ENCODE results near the gene PHF2. TPM values are rescaled to one million over a fixed set of nuclear protein-coding genes. Genes with fewer than 3 reads are reported as not detected.
"Not testable (repeated sequence)": the region's sequence is repeated elsewhere in the genome, so short reads cannot be mapped to it uniquely, and the experiment has no call there.

PHF2 gene
- polyA plus RNA-seq, 1 of the 3 experiments (the other 2 are of a cell fraction) = 11.2 TPM

DNA sequence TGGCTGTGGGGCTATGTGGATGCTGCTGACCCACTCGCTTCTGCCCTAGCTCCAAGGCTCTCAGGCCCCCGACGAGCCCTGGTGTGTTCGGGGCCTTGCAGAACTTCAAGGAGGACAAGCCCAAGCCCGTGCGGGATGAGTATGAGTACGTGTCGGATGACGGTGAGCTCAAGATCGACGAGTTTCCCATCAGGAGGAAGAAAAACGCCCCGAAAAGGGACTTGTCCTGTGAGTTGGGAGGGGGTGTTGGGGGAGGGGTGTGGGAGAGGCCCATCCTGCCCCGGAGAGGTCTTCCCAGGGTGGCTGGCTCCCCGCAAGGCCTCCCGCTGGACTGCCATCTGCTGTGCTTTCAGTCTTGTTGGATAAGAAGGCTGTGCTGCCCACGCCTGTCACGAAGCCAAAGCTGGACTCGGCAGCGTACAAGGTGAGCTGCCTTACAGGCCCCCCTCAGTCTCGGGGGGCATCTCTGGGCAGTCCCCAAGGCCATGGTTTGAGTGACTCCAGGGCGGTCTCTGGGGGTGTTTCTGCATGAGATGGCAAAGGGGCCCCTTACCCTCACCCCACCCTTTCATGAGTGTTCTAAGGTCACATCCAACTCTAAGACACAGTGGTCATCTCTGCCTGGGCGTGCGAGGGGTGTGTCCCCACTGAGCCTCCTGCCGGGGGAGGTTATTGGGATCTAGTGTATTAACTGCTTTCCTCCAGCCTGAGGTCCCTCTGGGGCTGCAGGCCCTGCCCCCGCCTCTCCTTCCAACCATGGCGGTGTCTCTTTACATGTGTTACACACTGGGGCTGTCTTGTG is 89.5 kb downstream of the PHF2 start:
- ChIA-PET CTCF (no interaction called here), POLR2A (no interaction called here)
- DNase-seq = no peak
- Histone ChIP-seq H3K9me3 (no peaks in the 10 kb centered on the region), H3K79me2 (ENCODE audit: insufficient read depth) (no peaks in the 10 kb centered on the region), H3K27ac (ENCODE audit: low read depth in 2 of 2, low read length in 1 of 2) (no peak overlapping the region), H3K36me3 (replicated peaks in 1 of 2; ENCODE audit: control insufficient read depth in 1 of 2, insufficient read depth in 2 of 2, low read length in 1 of 2) (peaks cover 0 to 3% of the 10 kb centered on the region in 2 experiments), H3K4me3 (ENCODE audit: low read depth in 2 of 2, low read length in 1 of 2) (no peak overlapping the region), H3K9me2 (no peaks in the 10 kb centered on the region), H4K20me1 (ENCODE audit: insufficient read depth) (0 out of 2 replicates have a peak, but pooled peaks cover 6% of the 10 kb centered on the region), H3F3A (replicated peaks; ENCODE audit: insufficient read depth) (no peaks in the 10 kb centered on the region), H3K27me3 (ENCODE audit: insufficient read depth) (no peaks in the 10 kb centered on the region), H2AFZ (ENCODE audit: low read depth) (no peak overlapping the region), H3K4me2 (no peak overlapping the region), H3K9ac (no peak overlapping the region), H3K4me1 (ENCODE audit: control insufficient read depth in 1 of 2, insufficient read depth in 2 of 2, low read depth in 1 of 2, low read length in 1 of 2) (no peaks in the 10 kb centered on the region)
- TF ChIP-seq, protein P1, sequence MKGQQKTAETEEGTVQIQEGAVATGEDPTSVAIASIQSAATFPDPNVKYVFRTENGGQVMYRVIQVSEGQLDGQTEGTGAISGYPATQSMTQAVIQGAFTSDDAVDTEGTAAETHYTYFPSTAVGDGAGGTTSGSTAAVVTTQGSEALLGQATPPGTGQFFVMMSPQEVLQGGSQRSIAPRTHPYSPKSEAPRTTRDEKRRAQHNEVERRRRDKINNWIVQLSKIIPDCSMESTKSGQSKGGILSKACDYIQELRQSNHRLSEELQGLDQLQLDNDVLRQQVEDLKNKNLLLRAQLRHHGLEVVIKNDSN (IDR thresholded peaks at IDR 0.05; ENCODE audit: borderline replicate concordance, low read depth) = no peak
- WGBS (ENCODE audit: low lambda C conversion rate) = 95% methylated on average over 13 of the region's 27 CpGs

DNA sequence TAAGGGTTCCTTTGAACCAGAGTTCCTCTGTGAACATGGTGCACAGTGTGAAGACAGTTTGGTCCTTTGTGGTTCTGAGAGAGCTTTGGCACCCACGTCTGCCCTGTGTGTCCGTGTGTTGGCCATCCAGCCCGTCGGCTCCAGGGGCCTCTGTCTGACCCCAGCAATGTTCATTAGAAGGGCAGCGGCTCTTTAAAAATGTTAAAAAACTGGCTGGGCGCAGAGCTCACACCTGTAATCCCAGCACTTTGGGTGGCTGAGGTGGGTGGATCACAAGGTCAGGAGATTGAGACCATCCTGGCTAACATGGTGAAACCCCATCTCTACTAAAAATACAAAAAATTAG is 90.0 kb downstream of the PHF2 start:
- H3F3A ChIP-seq (replicated peaks; ENCODE audit: insufficient read depth); H3K27ac ChIP-seq (ENCODE audit: low read depth in 2 of 2, low read length in 1 of 2); H3K9me2 ChIP-seq; H3K9ac ChIP-seq; H3K4me1 ChIP-seq (ENCODE audit: control insufficient read depth in 1 of 2, insufficient read depth in 2 of 2, low read depth in 1 of 2, low read length in 1 of 2); H3K4me2 ChIP-seq; H3K4me3 ChIP-seq (ENCODE audit: low read depth in 2 of 2, low read length in 1 of 2); H4K20me1 ChIP-seq (ENCODE audit: insufficient read depth); H3K27me3 ChIP-seq (ENCODE audit: insufficient read depth); DNase-seq; H2AFZ ChIP-seq (ENCODE audit: low read depth); POLR2A ChIA-PET; H3K79me2 ChIP-seq (ENCODE audit: insufficient read depth); H3K9me3 ChIP-seq; H3K36me3 ChIP-seq (replicated peaks in 1 of 2; ENCODE audit: control insufficient read depth in 1 of 2, insufficient read depth in 2 of 2, low read length in 1 of 2): not testable (repeated sequence)
- WGBS (ENCODE audit: low lambda C conversion rate) = 100% methylated on average over 6 of the region's 6 CpGs
- CTCF ChIA-PET = interaction anchor here (0.6 kb wide), 1 partner anchor 297 kb away, joined by 3 read pairs; no protein-coding TSS in a partner anchor

DNA sequence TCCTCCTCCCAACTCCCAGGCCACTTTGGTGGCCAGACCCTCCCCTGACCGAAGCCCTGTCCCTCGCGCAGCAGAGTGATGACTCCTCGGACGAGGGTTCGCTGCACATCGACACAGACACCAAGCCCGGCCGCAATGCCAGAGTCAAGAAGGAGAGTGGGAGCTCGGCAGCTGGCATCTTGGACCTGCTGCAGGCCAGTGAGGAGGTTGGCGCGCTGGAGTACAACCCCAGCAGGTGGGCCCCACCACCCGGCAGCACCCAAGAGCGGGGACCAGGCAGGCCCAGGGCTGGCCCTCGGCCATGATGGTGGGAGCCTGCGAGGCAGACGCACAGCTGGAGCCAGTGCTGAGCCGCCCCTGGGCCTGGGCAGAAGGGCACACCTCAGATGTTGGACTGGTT is 90.6 kb downstream of the PHF2 start:
- no peak overlapping the region for H3K9ac ChIP-seq
- no peak overlapping the region for H2AFZ ChIP-seq (ENCODE audit: low read depth)
- H3K4me1 ChIP-seq (ENCODE audit: control insufficient read depth in 1 of 2, insufficient read depth in 2 of 2, low read depth in 1 of 2, low read length in 1 of 2) = no peaks in the 10 kb centered on the region
- CTCF ChIA-PET = interaction anchor here (0.6 to 4.1 kb wide), 2 partner anchors 15 to 297 kb away, joined by 3 to 24 read pairs; no protein-coding TSS in a partner anchor
- WGBS (ENCODE audit: low lambda C conversion rate) = 96% methylated on average over 10 of the region's 18 CpGs
- no peak overlapping the region for H3K27ac ChIP-seq (ENCODE audit: low read depth in 2 of 2, low read length in 1 of 2)
- H3K9me2 ChIP-seq = no peaks in the 10 kb centered on the region
- H3K4me3 ChIP-seq (ENCODE audit: low read depth in 2 of 2, low read length in 1 of 2) = no peak overlapping the region
- no peaks in the 10 kb centered on the region for H3K79me2 ChIP-seq (ENCODE audit: insufficient read depth)
- POLR2A ChIA-PET = no interaction called here
- no peaks in the 10 kb centered on the region for H3K9me3 ChIP-seq
- no peak for TF ChIP-seq RFX5 (IDR thresholded peaks at IDR 0.05; ENCODE audit: low read length)
- TF ChIP-seq NFIC (IDR thresholded peaks at IDR 0.05; ENCODE audit: borderline replicate concordance) = no peak
- TF ChIP-seq MXI1 (IDR thresholded peaks at IDR 0.05; ENCODE audit: low read depth, low read length) = no peak
- TF ChIP-seq, protein P2, sequence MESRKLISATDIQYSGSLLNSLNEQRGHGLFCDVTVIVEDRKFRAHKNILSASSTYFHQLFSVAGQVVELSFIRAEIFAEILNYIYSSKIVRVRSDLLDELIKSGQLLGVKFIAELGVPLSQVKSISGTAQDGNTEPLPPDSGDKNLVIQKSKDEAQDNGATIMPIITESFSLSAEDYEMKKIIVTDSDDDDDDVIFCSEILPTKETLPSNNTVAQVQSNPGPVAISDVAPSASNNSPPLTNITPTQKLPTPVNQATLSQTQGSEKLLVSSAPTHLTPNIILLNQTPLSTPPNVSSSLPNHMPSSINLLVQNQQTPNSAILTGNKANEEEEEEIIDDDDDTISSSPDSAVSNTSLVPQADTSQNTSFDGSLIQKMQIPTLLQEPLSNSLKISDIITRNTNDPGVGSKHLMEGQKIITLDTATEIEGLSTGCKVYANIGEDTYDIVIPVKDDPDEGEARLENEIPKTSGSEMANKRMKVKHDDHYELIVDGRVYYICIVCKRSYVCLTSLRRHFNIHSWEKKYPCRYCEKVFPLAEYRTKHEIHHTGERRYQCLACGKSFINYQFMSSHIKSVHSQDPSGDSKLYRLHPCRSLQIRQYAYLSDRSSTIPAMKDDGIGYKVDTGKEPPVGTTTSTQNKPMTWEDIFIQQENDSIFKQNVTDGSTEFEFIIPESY (IDR thresholded peaks at IDR 0.05; ENCODE audit: borderline replicate concordance, low read depth) = no peak
- no peak for TF ChIP-seq YY1 (IDR thresholded peaks at IDR 0.05; ENCODE audit: low read depth)
- TF ChIP-seq FOSL2 (IDR thresholded peaks at IDR 0.05; ENCODE audit: borderline replicate concordance, low read depth) = no peak
- no peak for TF ChIP-seq GABPA (IDR thresholded peaks at IDR 0.05; ENCODE audit: low read depth)
- TF ChIP-seq REST (IDR thresholded peaks at IDR 0.05; ENCODE audit: low read depth, low read length) = no peak
- TF ChIP-seq, protein P3, sequence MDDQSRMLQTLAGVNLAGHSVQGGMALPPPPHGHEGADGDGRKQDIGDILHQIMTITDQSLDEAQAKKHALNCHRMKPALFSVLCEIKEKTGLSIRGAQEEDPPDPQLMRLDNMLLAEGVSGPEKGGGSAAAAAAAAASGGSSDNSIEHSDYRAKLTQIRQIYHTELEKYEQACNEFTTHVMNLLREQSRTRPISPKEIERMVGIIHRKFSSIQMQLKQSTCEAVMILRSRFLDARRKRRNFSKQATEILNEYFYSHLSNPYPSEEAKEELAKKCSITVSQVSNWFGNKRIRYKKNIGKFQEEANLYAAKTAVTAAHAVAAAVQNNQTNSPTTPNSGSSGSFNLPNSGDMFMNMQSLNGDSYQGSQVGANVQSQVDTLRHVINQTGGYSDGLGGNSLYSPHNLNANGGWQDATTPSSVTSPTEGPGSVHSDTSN (IDR thresholded peaks at IDR 0.05) = no peak
- TF ChIP-seq RAD21 (IDR thresholded peaks at IDR 0.05; ENCODE audit: low read length) = no peak
- no peak for TF ChIP-seq ELF1 (IDR thresholded peaks at IDR 0.05)
- TF ChIP-seq MAX (IDR thresholded peaks at IDR 0.05; ENCODE audit: low read depth) = no peak
- no peaks in the 10 kb centered on the region for H3K27me3 ChIP-seq (ENCODE audit: insufficient read depth)
- H3K4me2 ChIP-seq = no peak overlapping the region
- H3F3A ChIP-seq (replicated peaks; ENCODE audit: insufficient read depth) = no peaks in the 10 kb centered on the region
- 0 out of 2 replicates have a peak, but pooled peaks cover 8% of the 10 kb centered on the region for H4K20me1 ChIP-seq (ENCODE audit: insufficient read depth)
- peaks cover 0 to 3% of the 10 kb centered on the region in 2 experiments for H3K36me3 ChIP-seq (replicated peaks in 1 of 2; ENCODE audit: control insufficient read depth in 1 of 2, insufficient read depth in 2 of 2, low read length in 1 of 2)
- DNase-seq = no peak

Data from SK-N-SH (cell line).